H9 (cell line): ENCODE data around the gene SELENOS. TPM values are rescaled to one million over a fixed set of nuclear protein-coding genes. Genes with fewer than 3 reads are reported as not detected.

ENCODE experiments used
- DNase-seq: peaks from one replicate; pipeline ENCODE4 v3.0.0-alpha.2; 2017
- H2AFZ ChIP-seq: one replicate; pipeline ENCODE4 v1.6.1; 2013; ENCODE audit warnings: mild to moderate bottlenecking, low read length, control low read depth, moderate library complexity
- H2AK5ac ChIP-seq: 2 replicates; pipeline ENCODE4 v1.6.1; 2013; ENCODE audit warnings: low read length, control low read depth, mixed read lengths; ENCODE audit not compliant: insufficient read length
- H2BK120ac ChIP-seq: one replicate; pipeline ENCODE4 v1.6.1; 2013; ENCODE audit warnings: low read depth, mild to moderate bottlenecking, low read length, control low read depth, inconsistent platforms; ENCODE audit not compliant: poor library complexity, severe bottlenecking
- H2BK12ac ChIP-seq: 2 replicates; pipeline ENCODE4 v1.6.1; 2013; ENCODE audit warnings: low read length, control low read depth, mixed read lengths, low read depth; ENCODE audit not compliant: insufficient read length
- H2BK15ac ChIP-seq: 2 replicates; pipeline ENCODE4 v1.6.1; 2013; ENCODE audit warnings: low read depth, low read length, control low read depth
- H2BK20ac ChIP-seq: one replicate; pipeline ENCODE4 v1.6.1; 2013; ENCODE audit warnings: low read depth, mild to moderate bottlenecking, low read length, control low read depth, inconsistent platforms; ENCODE audit not compliant: poor library complexity, severe bottlenecking
- H2BK5ac ChIP-seq: 2 replicates; pipeline ENCODE4 v1.6.1; 2013; ENCODE audit warnings: low read length, control low read depth, mixed read lengths; ENCODE audit not compliant: insufficient read length
- H3K14ac ChIP-seq: 2 replicates; pipeline ENCODE4 v1.6.1; 2013; ENCODE audit warnings: low read length, control low read depth; ENCODE audit not compliant: insufficient read depth
- H3K18ac ChIP-seq: 2 replicates; pipeline ENCODE4 v1.6.1; 2013; ENCODE audit warnings: low read depth, mild to moderate bottlenecking, mixed read lengths, low read length, control low read depth; ENCODE audit not compliant: insufficient read length
- H3K23ac ChIP-seq: 2 replicates; pipeline ENCODE4 v1.6.1; 2013; ENCODE audit warnings: low read length, control low read depth, mixed read lengths, low read depth; ENCODE audit not compliant: insufficient read length
- H3K23me2 ChIP-seq: 2 replicates; pipeline ENCODE4 v1.6.1; 2013; ENCODE audit warnings: low read depth, mild to moderate bottlenecking, mixed read lengths, low read length, control low read depth; ENCODE audit not compliant: insufficient read length, poor library complexity, severe bottlenecking
- H3K27ac ChIP-seq: 2 replicates; pipeline ENCODE4 v1.5.1; 2013; ENCODE audit warnings: low read length, control low read depth, mixed read lengths, low read depth; ENCODE audit not compliant: insufficient read length
- H3K27me3 ChIP-seq: 2 replicates; pipeline ENCODE4 v1.6.1; 2013; ENCODE audit warnings: low read length, control low read depth, inconsistent platforms; ENCODE audit not compliant: insufficient read depth
- H3K4ac ChIP-seq: 2 replicates; pipeline ENCODE4 v1.6.1; 2013; ENCODE audit warnings: low read depth, mild to moderate bottlenecking, control low read depth, inconsistent platforms, low read length, moderate library complexity
- H3K4me1 ChIP-seq: 2 replicates; pipeline ENCODE4 v1.6.1; 2013; ENCODE audit warnings: low read length, control low read depth, inconsistent platforms; ENCODE audit not compliant: insufficient read depth
- H3K4me2 ChIP-seq: 2 replicates; pipeline ENCODE4 v1.6.1; 2013; ENCODE audit warnings: low read length, control low read depth, mixed read lengths; ENCODE audit not compliant: insufficient read length, insufficient read depth
- H3K56ac ChIP-seq: 2 replicates; pipeline ENCODE4 v1.6.1; 2013; ENCODE audit warnings: low read depth, mild to moderate bottlenecking, mixed read lengths, low read length, control low read depth; ENCODE audit not compliant: insufficient read length
- H3K79me1 ChIP-seq: 2 replicates; pipeline ENCODE4 v1.6.1; 2013; ENCODE audit warnings: low read depth, mild to moderate bottlenecking, moderate library complexity, low read length, control low read depth, inconsistent platforms; ENCODE audit not compliant: insufficient read depth, poor library complexity, severe bottlenecking
- H3K79me2 ChIP-seq: 2 replicates; pipeline ENCODE4 v1.6.1; 2013; ENCODE audit warnings: low read length, control low read depth, inconsistent platforms; ENCODE audit not compliant: insufficient read depth
- H3K9ac ChIP-seq: 2 replicates; pipeline ENCODE4 v1.6.1; 2013; ENCODE audit warnings: low read length, control low read depth, mixed read lengths; ENCODE audit not compliant: insufficient read length; ENCODE audit errors: extremely low read depth
- H3K9me3 ChIP-seq: one replicate; pipeline ENCODE4 v1.6.1; 2013; ENCODE audit warnings: low read depth, low read length, inconsistent platforms; ENCODE audit not compliant: control insufficient read depth
- H3T11ph ChIP-seq: one replicate; pipeline ENCODE4 v1.6.1; 2013; ENCODE audit warnings: mild to moderate bottlenecking, low read length, control low read depth, inconsistent platforms
- H4K20me1 ChIP-seq: one replicate; pipeline ENCODE4 v1.6.1; 2013; ENCODE audit not compliant: control insufficient read depth, insufficient read length, insufficient read depth
- H4K5ac ChIP-seq: 2 replicates; pipeline ENCODE4 v1.6.1; 2013; ENCODE audit warnings: low read depth, mild to moderate bottlenecking, mixed read lengths, low read length, control low read depth; ENCODE audit not compliant: insufficient read length
- H4K8ac ChIP-seq: replicated peaks from 2 replicates; pipeline ENCODE4 v1.6.1; 2013; ENCODE audit warnings: low read length, control low read depth, mixed read lengths, low read depth; ENCODE audit not compliant: insufficient read length
- H4K91ac ChIP-seq: 2 replicates; pipeline ENCODE4 v1.6.1; 2013; ENCODE audit warnings: low read depth, mild to moderate bottlenecking, moderate library complexity, mixed read lengths, low read length, control low read depth; ENCODE audit not compliant: insufficient read length
- H3K27ac Mint-ChIP-seq, 3 experiments: 2 replicates in 2 of 3; 3 replicates in 1 of 3; pipeline ENCODE4 v1.8.0; 2020 to 2021; ENCODE audit warnings: mixed read lengths in 3 of 3, mild to moderate bottlenecking in 1 of 3, moderate library complexity in 1 of 3
- H3K27me3 Mint-ChIP-seq: 2 replicates; pipeline ENCODE4 v1.8.0; 2021; ENCODE audit warnings: low read depth, mild to moderate bottlenecking, moderate library complexity, mixed read lengths
- H3K36me3 Mint-ChIP-seq, 3 experiments: 2 replicates in 2 of 3; 3 replicates in 1 of 3; pipeline ENCODE4 v1.8.0; 2020 to 2021; ENCODE audit warnings: low read depth in 3 of 3, mixed read lengths in 3 of 3; ENCODE audit not compliant: insufficient read depth in 1 of 3
- H3K4me1 Mint-ChIP-seq, 2 experiments: 2 replicates each; pipeline ENCODE4 v1.8.0; 2020; ENCODE audit warnings: mixed read lengths in 2 of 2
- H3K4me3 Mint-ChIP-seq, 2 experiments: 2 replicates in 1 of 2; 3 replicates in 1 of 2; pipeline ENCODE4 v1.8.0; 2020 to 2021; ENCODE audit warnings: mild to moderate bottlenecking in 2 of 2, mixed read lengths in 2 of 2, moderate library complexity in 1 of 2
- H3K9me3 Mint-ChIP-seq, 2 experiments: 2 replicates in 1 of 2; 3 replicates in 1 of 2; pipeline ENCODE4 v1.8.0; 2020; ENCODE audit warnings: mild to moderate bottlenecking in 2 of 2, mixed read lengths in 2 of 2, moderate library complexity in 1 of 2
- WGBS: extraction: QIAGEN DNeasy Blood & Tissue Kit; methylation state at CpG from one replicate; pipeline ENCODE4 v1.1.7; 2013; ENCODE audit warnings: missing lambda C conversion rate, low lambda C conversion rate, mixed read lengths; ENCODE audit not compliant: insufficient read length; ENCODE audit errors: extremely low coverage; 5-methylcytosine and 5-hydroxymethylcytosine counted together
- total RNA-seq: library from RNA; stranded (reverse); gene quantifications from 2 replicates; pipeline ENCODE4 v1.2.1, GENCODE V29; 2021
- TF ChIP-seq, protein P1 (sequence below): fragments of 200-600 bp; sonication (generic); conservative IDR thresholded peaks from 3 replicates; pipeline ENCODE4 v1.8.0; 2021; ENCODE audit warnings: antibody characterized with exemption, mild to moderate bottlenecking

Gene SELENOS
- total RNA-seq, 1 experiment from 2014 or later = 57.7 TPM

DNA sequence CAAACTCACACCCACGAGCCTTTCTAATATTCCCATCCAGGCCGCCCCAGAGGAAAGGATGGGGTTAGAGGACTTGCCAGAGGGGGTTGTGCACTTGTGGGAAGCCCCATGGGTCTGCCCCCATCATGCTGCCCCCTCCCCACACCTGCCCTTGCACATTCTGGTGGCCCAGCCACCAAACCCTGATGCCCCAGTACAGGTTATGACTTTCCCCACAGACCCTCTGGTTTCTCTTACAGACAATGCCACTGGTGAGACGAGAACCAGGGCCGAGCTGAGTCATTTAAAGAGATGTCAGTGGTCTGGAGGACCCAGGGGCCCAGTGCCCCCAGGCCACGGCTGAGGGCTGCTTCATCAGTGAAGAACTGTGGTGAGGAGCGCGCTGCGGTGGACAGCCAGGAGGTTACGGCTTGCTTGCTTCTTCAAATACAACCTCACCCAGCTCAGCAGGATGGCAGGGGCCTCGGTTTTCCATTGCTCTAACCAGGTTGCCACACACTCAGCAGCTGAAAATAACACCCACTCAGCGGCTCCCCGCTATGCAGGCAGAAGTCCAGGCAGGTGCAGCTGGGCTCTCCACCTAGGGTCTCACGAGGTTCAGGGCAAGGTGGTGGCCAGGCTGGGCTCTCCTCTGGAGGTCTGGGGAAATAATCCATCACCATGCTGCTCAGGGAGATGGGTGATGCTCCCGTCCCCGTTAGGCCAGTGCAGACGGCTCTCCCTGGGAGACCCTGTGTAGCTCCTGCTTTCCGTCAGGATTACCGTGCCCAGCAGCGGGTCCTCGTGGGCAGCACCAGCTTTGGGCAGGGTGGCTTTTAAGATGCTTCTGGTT is 31.5 kb upstream of the SELENOS start:
- Histone ChIP-seq H3K18ac (no peak overlapping the region), H2BK20ac (no peak overlapping the region), H2BK120ac (no peak overlapping the region), H3K56ac (no peak overlapping the region), H3K14ac (no peak overlapping the region), H3K9ac (no peak overlapping the region), H3K4ac (no peak overlapping the region), H2BK12ac (no peak overlapping the region), H2BK5ac (no peak overlapping the region), H3K79me1 (no peaks in the 10 kb centered on the region), H4K20me1 (no peaks in the 10 kb centered on the region), H3K23me2 (no peaks in the 10 kb centered on the region), H3T11ph (no peak overlapping the region), H3K9me3 (no peaks in the 10 kb centered on the region), H2AFZ (no peak overlapping the region), H3K27ac (no peak overlapping the region), H4K5ac (no peak overlapping the region), H2AK5ac (no peak overlapping the region), H3K27me3 (no peaks in the 10 kb centered on the region), H4K8ac (no peak overlapping the region), H2BK15ac (no peak overlapping the region), H3K79me2 (no peaks in the 10 kb centered on the region), H3K4me1 (no peaks in the 10 kb centered on the region), H4K91ac (no peak overlapping the region), H3K4me2 (no peak overlapping the region), H3K23ac (no peak overlapping the region)
- WGBS = no CpG with 5 or more reads among the region's 20 CpGs
- H3K27ac Mint-ChIP-seq = no peak overlapping the region
- no peak overlapping the region for H3K4me3 Mint-ChIP-seq
- TF ChIP-seq, protein P1, sequence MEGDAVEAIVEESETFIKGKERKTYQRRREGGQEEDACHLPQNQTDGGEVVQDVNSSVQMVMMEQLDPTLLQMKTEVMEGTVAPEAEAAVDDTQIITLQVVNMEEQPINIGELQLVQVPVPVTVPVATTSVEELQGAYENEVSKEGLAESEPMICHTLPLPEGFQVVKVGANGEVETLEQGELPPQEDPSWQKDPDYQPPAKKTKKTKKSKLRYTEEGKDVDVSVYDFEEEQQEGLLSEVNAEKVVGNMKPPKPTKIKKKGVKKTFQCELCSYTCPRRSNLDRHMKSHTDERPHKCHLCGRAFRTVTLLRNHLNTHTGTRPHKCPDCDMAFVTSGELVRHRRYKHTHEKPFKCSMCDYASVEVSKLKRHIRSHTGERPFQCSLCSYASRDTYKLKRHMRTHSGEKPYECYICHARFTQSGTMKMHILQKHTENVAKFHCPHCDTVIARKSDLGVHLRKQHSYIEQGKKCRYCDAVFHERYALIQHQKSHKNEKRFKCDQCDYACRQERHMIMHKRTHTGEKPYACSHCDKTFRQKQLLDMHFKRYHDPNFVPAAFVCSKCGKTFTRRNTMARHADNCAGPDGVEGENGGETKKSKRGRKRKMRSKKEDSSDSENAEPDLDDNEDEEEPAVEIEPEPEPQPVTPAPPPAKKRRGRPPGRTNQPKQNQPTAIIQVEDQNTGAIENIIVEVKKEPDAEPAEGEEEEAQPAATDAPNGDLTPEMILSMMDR = no peak
- no peaks in the 10 kb centered on the region; the same call in 1 of the 2 replicates for H3K27me3 Mint-ChIP-seq
- H3K36me3 Mint-ChIP-seq = no peaks in the 10 kb centered on the region
- peaks cover 0 to 4% of the 10 kb centered on the region in 2 experiments; a peak in 1 of 4 replicates for H3K4me1 Mint-ChIP-seq
- no peaks in the 10 kb centered on the region; a peak in 1 of 5 replicates for H3K9me3 Mint-ChIP-seq
- no peak for DNase-seq
